Measurements from ENCODE around the gene ABLIM3. TPM values are rescaled to one million over a fixed set of nuclear protein-coding genes. Genes with fewer than 3 reads are reported as not detected.

The ABLIM3 gene
- total RNA-seq, 1 donor, result 32.8 TPM

- H3K4me3 ChIP-seq (ENCODE audit: low read depth, low read length), result no peak overlapping the region
- TF ChIP-seq CTCF (IDR thresholded peaks at IDR 0.05; ENCODE audit: insufficient read depth, low read depth, low read length), result no peak
- DNase-seq (ENCODE audit: low read depth), result no peak
Measured at GRCh38 chr5:149110406-149110805, 30.9 kb upstream of the ABLIM3 start.

GRCh38 chr5:149113669-149114068 lies 27.6 kb upstream of the ABLIM3 start:
- no peak for TF ChIP-seq CTCF (IDR thresholded peaks at IDR 0.05; ENCODE audit: insufficient read depth, low read depth, low read length)
- peak; percentile 77 for DNase-seq (ENCODE audit: low read depth)
- no peak overlapping the region for H3K4me3 ChIP-seq (ENCODE audit: low read depth, low read length)

- no peak overlapping the region for H3K4me3 ChIP-seq (ENCODE audit: low read depth, low read length)
- peak; percentile 78 for TF ChIP-seq CTCF (IDR thresholded peaks at IDR 0.05; ENCODE audit: insufficient read depth, low read depth, low read length)
- DNase-seq (ENCODE audit: low read depth), result peak; percentile 75
Measured at GRCh38 chr5:149114403-149115312, 26.6 kb upstream of the ABLIM3 start.

GRCh38 chr5:149117970-149118369 lies 23.3 kb upstream of the ABLIM3 start:
- H3K4me3 ChIP-seq (ENCODE audit: low read depth, low read length), result no peak overlapping the region
- no peak for TF ChIP-seq CTCF (IDR thresholded peaks at IDR 0.05; ENCODE audit: insufficient read depth, low read depth, low read length)
- no peak for DNase-seq (ENCODE audit: low read depth)

- TF ChIP-seq CTCF (IDR thresholded peaks at IDR 0.05; ENCODE audit: insufficient read depth, low read depth, low read length), result no peak
- H3K4me3 ChIP-seq (ENCODE audit: low read depth, low read length), result no peak overlapping the region
- DNase-seq (ENCODE audit: low read depth), result no peak
Measured at GRCh38 chr5:149118463-149118862, 22.8 kb upstream of the ABLIM3 start.

- no peak overlapping the region for H3K4me3 ChIP-seq (ENCODE audit: low read depth, low read length)
- no peak for DNase-seq (ENCODE audit: low read depth)
- TF ChIP-seq CTCF (IDR thresholded peaks at IDR 0.05; ENCODE audit: insufficient read depth, low read depth, low read length), result no peak
Measured at GRCh38 chr5:149121145-149121544, 20.1 kb upstream of the ABLIM3 start.

Measured in fibroblast of villous mesenchyme (primary cell).